HEK293 (cell line): Measurements from ENCODE around the gene CACNA2D3.

Experiments used
- CTCF ChIP-seq: fragments of 450-650 bp; formaldehyde crosslinking; IDR thresholded peaks from 2 replicates; pipeline ENCODE4 v1.5.1; 2016; ENCODE audit warnings: missing biosample characterization, missing genetic modification characterization
- TCF7L2 ChIP-seq: IDR thresholded peaks from 2 replicates; pipeline ENCODE4 v1.6.1; 2011; ENCODE audit warnings: low read depth, mild to moderate bottlenecking, inconsistent platforms, low read length, moderate library complexity, borderline replicate concordance
- ZBTB49 ChIP-seq: fragments of 450-650 bp; formaldehyde crosslinking; IDR thresholded peaks from 2 replicates; pipeline ENCODE4 v1.5.1; 2016; ENCODE audit warnings: missing biosample characterization, missing genetic modification characterization, low read depth
- ZNF112 ChIP-seq: fragments of 450-650 bp; formaldehyde crosslinking; IDR thresholded peaks from 2 replicates; pipeline ENCODE4 v1.5.0; 2017; ENCODE audit warnings: missing biosample characterization, missing genetic modification characterization
- ZNF132 ChIP-seq: fragments of 450-650 bp; formaldehyde crosslinking; IDR thresholded peaks from 2 replicates; pipeline ENCODE4 v1.5.1; 2017; ENCODE audit warnings: missing biosample characterization, missing genetic modification characterization, borderline replicate concordance
- ZNF155 ChIP-seq: fragments of 450-650 bp; formaldehyde crosslinking; IDR thresholded peaks from 2 replicates; pipeline ENCODE4 v1.5.1; 2016; ENCODE audit warnings: missing biosample characterization, missing genetic modification characterization

GRCh38 chr3:54969652-54970051 is 847.3 kb downstream of the CACNA2D3 start:
- TF ChIP-seq ZBTB49, result no peak
- TF ChIP-seq CTCF (tag by site-specific recombination), result no peak
- TF ChIP-seq TCF7L2, result no peak
- no peak for TF ChIP-seq ZNF112 (tag by site-specific recombination)
- no peak for TF ChIP-seq ZNF132 (tag by site-specific recombination)
- TF ChIP-seq ZNF155 (tag by site-specific recombination), result no peak
